Measurements from ENCODE around the gene FGF14. TPM values are rescaled to one million over a fixed set of nuclear protein-coding genes. Genes with fewer than 3 reads are reported as not detected.

The FGF14 gene
- total and polyA plus RNA-seq, 2 donors from 2014 or later = 0.47 to 3.3 TPM

GRCh38 chr13:101708115-101708514 lies 693.7 kb downstream of the FGF14 start:
- Histone ChIP-seq H3K27ac (ENCODE audit: low read depth in 2 of 2, low read length in 2 of 2) (no peak overlapping the region), H3K4me1 (ENCODE audit: control insufficient read depth in 2 of 3, insufficient read depth in 2 of 3, low read depth in 1 of 3, low read length in 3 of 3) (peaks cover 0 to 5% (median 0%) of the 10 kb centered on the region in 3 donors), H3K4me3 (ENCODE audit: low read length in 3 of 3) (no peak overlapping the region), H3K9ac (ENCODE audit: low read length in 3 of 3) (no peak overlapping the region), H3K27me3 (ENCODE audit: control insufficient read depth, insufficient read depth, low read length) (no peaks in the 10 kb centered on the region), H3K36me3 (ENCODE audit: control insufficient read depth in 2 of 3, insufficient read depth in 3 of 3, low read length in 3 of 3) (no peaks in the 10 kb centered on the region), H3K9me3 (ENCODE audit: control insufficient read depth in 2 of 3, insufficient read depth in 1 of 3, low read length in 3 of 3) (no peaks in the 10 kb centered on the region)
- DNase-seq (no peak), FAIRE-seq (no peak)
- intact Hi-C loops (cut with DNase I) = no loop called here
- no peak for TF ChIP-seq CTCF (IDR thresholded peaks at IDR 0.05; ENCODE audit: borderline replicate concordance, extremely low read depth, insufficient read depth)

GRCh38 chr13:101707659-101708058 lies 694.2 kb downstream of the FGF14 start:
- Histone ChIP-seq H3K4me1 (ENCODE audit: control insufficient read depth in 2 of 3, insufficient read depth in 2 of 3, low read depth in 1 of 3, low read length in 3 of 3) (peaks cover 0 to 5% (median 0%) of the 10 kb centered on the region in 3 donors), H3K36me3 (ENCODE audit: control insufficient read depth in 2 of 3, insufficient read depth in 3 of 3, low read length in 3 of 3) (no peaks in the 10 kb centered on the region), H3K27me3 (ENCODE audit: control insufficient read depth, insufficient read depth, low read length) (no peaks in the 10 kb centered on the region), H3K27ac (ENCODE audit: low read depth in 2 of 2, low read length in 2 of 2) (no peak overlapping the region), H3K9ac (ENCODE audit: low read length in 3 of 3) (no peak overlapping the region), H3K4me3 (ENCODE audit: low read length in 3 of 3) (no peak overlapping the region), H3K9me3 (ENCODE audit: control insufficient read depth in 2 of 3, insufficient read depth in 1 of 3, low read length in 3 of 3) (no peaks in the 10 kb centered on the region)
- FAIRE-seq (no peak), DNase-seq (no peak)
- TF ChIP-seq CTCF (IDR thresholded peaks at IDR 0.05; ENCODE audit: borderline replicate concordance, extremely low read depth, insufficient read depth) = no peak
- intact Hi-C loops (cut with DNase I) = no loop called here

- H3K9ac ChIP-seq (ENCODE audit: low read length in 3 of 3) = no peak overlapping the region
- FAIRE-seq (no peak), DNase-seq (no peak)
- H3K4me1 ChIP-seq (ENCODE audit: control insufficient read depth in 2 of 3, insufficient read depth in 2 of 3, low read depth in 1 of 3, low read length in 3 of 3) = peaks cover 0 to 5% (median 0%) of the 10 kb centered on the region in 3 donors
- no peak overlapping the region for H3K4me3 ChIP-seq (ENCODE audit: low read length in 3 of 3)
- H3K27ac ChIP-seq (ENCODE audit: low read depth in 2 of 2, low read length in 2 of 2) = no peak overlapping the region
- H3K27me3 ChIP-seq (ENCODE audit: control insufficient read depth, insufficient read depth, low read length) = no peaks in the 10 kb centered on the region
- TF ChIP-seq CTCF (IDR thresholded peaks at IDR 0.05; ENCODE audit: borderline replicate concordance, extremely low read depth, insufficient read depth) = no peak
- no peaks in the 10 kb centered on the region for H3K9me3 ChIP-seq (ENCODE audit: control insufficient read depth in 2 of 3, insufficient read depth in 1 of 3, low read length in 3 of 3)
- intact Hi-C loops (cut with DNase I) = no loop called here
- no peaks in the 10 kb centered on the region for H3K36me3 ChIP-seq (ENCODE audit: control insufficient read depth in 2 of 3, insufficient read depth in 3 of 3, low read length in 3 of 3)
Observed at GRCh38 chr13:101706651-101707050, 695.2 kb downstream of the FGF14 start.

DNA sequence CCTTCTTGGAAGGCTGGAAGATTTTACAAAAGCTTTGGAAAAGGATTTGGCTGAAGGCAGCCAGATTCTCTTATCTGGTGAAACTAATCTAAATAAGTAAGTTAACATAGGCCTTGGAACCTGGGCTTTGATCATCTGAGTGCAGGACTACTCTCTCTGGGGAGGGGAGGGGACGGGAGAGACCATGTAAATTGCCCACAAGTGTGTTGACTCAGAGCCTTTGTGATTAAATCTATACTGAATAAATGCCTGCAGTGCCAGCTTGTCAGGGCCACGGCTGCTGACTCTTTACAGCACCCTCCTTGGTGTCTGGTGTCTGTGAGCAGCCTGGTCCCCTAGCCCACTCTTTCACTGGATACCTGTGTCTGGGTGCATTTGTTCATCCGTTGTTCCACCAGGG lies 698.0 kb downstream of the FGF14 start:
- peaks cover 0 to 5% (median 0%) of the 10 kb centered on the region in 3 donors for H3K4me1 ChIP-seq (ENCODE audit: control insufficient read depth in 2 of 3, insufficient read depth in 2 of 3, low read depth in 1 of 3, low read length in 3 of 3)
- DNase-seq (no peak), FAIRE-seq (no peak)
- no peak overlapping the region for H3K9ac ChIP-seq (ENCODE audit: low read length in 3 of 3)
- no peak overlapping the region for H3K27ac ChIP-seq (ENCODE audit: low read depth in 2 of 2, low read length in 2 of 2)
- H3K36me3 ChIP-seq (ENCODE audit: control insufficient read depth in 2 of 3, insufficient read depth in 3 of 3, low read length in 3 of 3) = no peaks in the 10 kb centered on the region
- no peak overlapping the region for H3K4me3 ChIP-seq (ENCODE audit: low read length in 3 of 3)
- no peak for TF ChIP-seq CTCF (IDR thresholded peaks at IDR 0.05; ENCODE audit: borderline replicate concordance, extremely low read depth, insufficient read depth)
- no peaks in the 10 kb centered on the region for H3K27me3 ChIP-seq (ENCODE audit: control insufficient read depth, insufficient read depth, low read length)
- intact Hi-C loops (cut with DNase I) = no loop called here
- no peaks in the 10 kb centered on the region for H3K9me3 ChIP-seq (ENCODE audit: control insufficient read depth in 2 of 3, insufficient read depth in 1 of 3, low read length in 3 of 3)

All from kidney (tissue), 14 donors.